H1 (cell line): Measurements from ENCODE around the gene S100P. TPM values are rescaled to one million over a fixed set of nuclear protein-coding genes. Genes with fewer than 3 reads are reported as not detected.

Source experiments
- CTCF ChIA-PET: fragments of 300-600 bp; sonication (Branson Sonifier 250); formaldehyde crosslinking; loops from one replicate; lab custom pipeline; 2021; ENCODE audit not compliant: partially characterized antibody; lab: Charles Lee
- POLR2A ChIA-PET: fragments of 300-600 bp; sonication (Branson Sonifier 250); formaldehyde crosslinking; loops from one replicate; lab custom pipeline; 2021; ENCODE audit warnings: inconsistent platforms; ENCODE audit not compliant: partially characterized antibody; lab: Charles Lee
- DNase-seq, 2 experiments: peaks; one replicate each; pipeline versions ENCODE4 v3.0.0 to v3.0.0-alpha.2; 2010 to 2022; ENCODE audit warnings: low spot score in 2 of 2, low read depth in 1 of 2, mixed read lengths in 1 of 2
- FAIRE-seq: peaks from 2 replicates; lab custom pipeline; 2011; peaks lifted over from hg19 to GRCh38; lab: Jason Lieb, UNC
- H2AFZ ChIP-seq: 2 replicates; pipeline ENCODE4 v1.8.1; 2012; ENCODE audit warnings: low read length, inconsistent platforms
- H2AK5ac ChIP-seq: 2 replicates; pipeline ENCODE4 v1.6.1; 2013; ENCODE audit warnings: low read depth, low read length
- H2BK120ac ChIP-seq: replicated peaks from 2 replicates; pipeline ENCODE3; 2013; ENCODE audit warnings: low read depth, low read length, inconsistent platforms
- H2BK12ac ChIP-seq: 2 replicates; pipeline ENCODE4 v1.6.1; 2013; ENCODE audit warnings: low read depth, low read length
- H2BK15ac ChIP-seq: 2 replicates; pipeline ENCODE4 v1.6.1; 2013; ENCODE audit warnings: low read length
- H2BK20ac ChIP-seq: 2 replicates; pipeline ENCODE4 v1.6.1; 2013; ENCODE audit warnings: low read length
- H2BK5ac ChIP-seq: 2 replicates; pipeline ENCODE4 v1.6.1; 2013; ENCODE audit warnings: low read depth, low read length
- H3K14ac ChIP-seq: 2 replicates; pipeline ENCODE4 v1.6.1; 2013; ENCODE audit warnings: inconsistent platforms; ENCODE audit not compliant: insufficient read length
- H3K18ac ChIP-seq: 2 replicates; pipeline ENCODE4 v1.6.1; 2013; ENCODE audit warnings: low read length; ENCODE audit errors: extremely low read depth
- H3K23ac ChIP-seq: 2 replicates; pipeline ENCODE4 v1.6.1; 2013; ENCODE audit warnings: inconsistent platforms; ENCODE audit not compliant: insufficient read length
- H3K23me2 ChIP-seq: 2 replicates; pipeline ENCODE4 v1.6.1; 2013; ENCODE audit warnings: low read depth, low read length
- H3K27ac ChIP-seq: 2 replicates; pipeline ENCODE4 v1.6.1; 2011; ENCODE audit warnings: low read depth, low read length, inconsistent platforms
- H3K27me3 ChIP-seq, 4 experiments: replicated peaks in 1 of 4; 1 replicate in 1 of 4; 2 replicates in 3 of 4; pipeline versions ENCODE4 v1.6.1 to v1.8.1; 2011 to 2013; ENCODE audit warnings: low read length in 3 of 4, mild to moderate bottlenecking in 3 of 4, inconsistent platforms in 2 of 4, mixed read lengths in 2 of 4, moderate library complexity in 1 of 4; ENCODE audit not compliant: control insufficient read depth in 3 of 4, insufficient read depth in 3 of 4; ENCODE audit errors: extremely low read depth in 1 of 4
- H3K36me3 ChIP-seq, 4 experiments: 2 replicates each; pipeline versions ENCODE4 v1.6.1 to v1.8.1; 2011 to 2013; ENCODE audit warnings: mild to moderate bottlenecking in 4 of 4, low read length in 3 of 4, moderate library complexity in 2 of 4, control low read depth in 1 of 4, inconsistent platforms in 1 of 4; ENCODE audit not compliant: insufficient read depth in 4 of 4, control insufficient read depth in 2 of 4
- H3K4ac ChIP-seq: replicated peaks from 2 replicates; pipeline ENCODE3; 2013; ENCODE audit warnings: low read length, low read depth, mixed read lengths, inconsistent platforms; ENCODE audit not compliant: insufficient read length
- H3K4me1 ChIP-seq, 4 experiments: replicated peaks in 1 of 4; 1 replicate in 1 of 4; 2 replicates in 3 of 4; pipeline versions ENCODE4 v1.6.1 to v1.8.1; 2011 to 2013; ENCODE audit warnings: low read length in 3 of 4, inconsistent platforms in 2 of 4, mixed read lengths in 1 of 4; ENCODE audit not compliant: insufficient read depth in 4 of 4, control insufficient read depth in 3 of 4
- H3K4me2 ChIP-seq, 2 experiments: 2 replicates each; pipeline versions ENCODE4 v1.6.1 to v1.8.1; 2011 to 2013; ENCODE audit warnings: low read depth in 2 of 2, low read length in 2 of 2, control low read depth in 1 of 2, inconsistent platforms in 1 of 2, mild to moderate bottlenecking in 1 of 2; ENCODE audit not compliant: insufficient read depth in 1 of 2
- H3K4me3 ChIP-seq, 4 experiments: fragments of 200-600, 300-600 bp in 1 of 4; sonication (generic), shearing (Covaris generic), sonication (Bioruptor Twin) in 1 of 4; 2 replicates each; pipeline versions ENCODE4 v1.5.1 to v1.8.1; 2011 to 2016; ENCODE audit warnings: low read length in 4 of 4, low read depth in 3 of 4, control low read depth in 2 of 4, inconsistent platforms in 2 of 4, mild to moderate bottlenecking in 2 of 4, mixed read lengths in 1 of 4, moderate library complexity in 1 of 4; ENCODE audit not compliant: insufficient read depth in 2 of 4; ENCODE audit errors: extremely low read depth in 1 of 4
- H3K56ac ChIP-seq: replicated peaks from 2 replicates; pipeline ENCODE3; 2013; ENCODE audit warnings: low read depth, mild to moderate bottlenecking, mixed read lengths, low read length, inconsistent platforms; ENCODE audit not compliant: insufficient read length
- H3K79me1 ChIP-seq: 2 replicates; pipeline ENCODE4 v1.6.1; 2013; ENCODE audit warnings: low read depth, low read length, control low read depth
- H3K79me2 ChIP-seq, 2 experiments: 2 replicates each; pipeline versions ENCODE4 v1.6.1 to v1.8.1; 2012 to 2013; ENCODE audit warnings: low read length in 2 of 2, mild to moderate bottlenecking in 2 of 2, inconsistent platforms in 1 of 2; ENCODE audit not compliant: insufficient read depth in 2 of 2, control insufficient read depth in 1 of 2
- H3K9ac ChIP-seq, 4 experiments: replicated peaks in 1 of 4; 1 replicate in 1 of 4; 2 replicates in 3 of 4; pipeline versions ENCODE4 v1.6.1 to v1.8.1; 2011 to 2013; ENCODE audit warnings: low read depth in 3 of 4, low read length in 3 of 4, control low read depth in 2 of 4, mild to moderate bottlenecking in 2 of 4, moderate library complexity in 2 of 4, inconsistent platforms in 1 of 4; ENCODE audit errors: extremely low read depth in 1 of 4
- H3K9me3 ChIP-seq, 2 experiments: 2 replicates each; pipeline versions ENCODE4 v1.6.1 to v1.8.1; 2012 to 2013; ENCODE audit warnings: mild to moderate bottlenecking in 2 of 2, moderate library complexity in 2 of 2, control low read depth in 1 of 2, inconsistent platforms in 1 of 2, low read depth in 1 of 2, low read length in 1 of 2, mixed read lengths in 1 of 2; ENCODE audit not compliant: insufficient read depth in 2 of 2
- H4K20me1 ChIP-seq, 2 experiments: replicated peaks in 1 of 2; 2 replicates each; pipeline versions ENCODE3 to v1.8.1; 2011 to 2013; ENCODE audit warnings: inconsistent platforms in 2 of 2, low read length in 2 of 2, mild to moderate bottlenecking in 1 of 2; ENCODE audit not compliant: insufficient read depth in 2 of 2, control insufficient read depth in 1 of 2
- H4K5ac ChIP-seq: 2 replicates; pipeline ENCODE4 v1.6.1; 2013; ENCODE audit warnings: low read length, low read depth, mixed read lengths, inconsistent platforms; ENCODE audit not compliant: insufficient read length
- H4K8ac ChIP-seq: 2 replicates; pipeline ENCODE4 v1.8.0; 2013; ENCODE audit warnings: mild to moderate bottlenecking, moderate library complexity, low read length, inconsistent platforms; ENCODE audit not compliant: insufficient read depth; ENCODE audit errors: extremely low read depth
- H4K91ac ChIP-seq: replicated peaks from 2 replicates; pipeline ENCODE3; 2013; ENCODE audit warnings: low read length, mixed read lengths, inconsistent platforms; ENCODE audit not compliant: insufficient read length
- CHD2 ChIP-seq: IDR thresholded peaks from 2 replicates; pipeline ENCODE4 v1.6.1; 2012; ENCODE audit warnings: low read length, improper control_type of control experiment
- HDAC2 ChIP-seq, 2 experiments: fragments of 300-600 bp in 1 of 2; sonication (generic) in 1 of 2; IDR thresholded peaks; 2 replicates each; pipeline ENCODE4 v1.6.1; 2011 to 2012; ENCODE audit warnings: low read depth in 2 of 2, low read length in 2 of 2, mild to moderate bottlenecking in 2 of 2, moderate library complexity in 2 of 2, borderline replicate concordance in 1 of 2, inconsistent platforms in 1 of 2
- KDM1A ChIP-seq: fragments of 200-600, 300-600 bp; sonication (generic); IDR thresholded peaks from 2 replicates; pipeline ENCODE4 v1.7.1; 2016; ENCODE audit warnings: mild to moderate bottlenecking, low read length, borderline replicate concordance
- MAFK ChIP-seq: IDR thresholded peaks from 2 replicates; pipeline ENCODE4 v1.6.1; 2012; ENCODE audit warnings: low read depth, mild to moderate bottlenecking, improper control_type of control experiment, low read length
- RAD21 ChIP-seq, 2 experiments: IDR thresholded peaks in 1 of 2; conservative IDR thresholded peaks in 1 of 2; 2 replicates each; pipeline ENCODE4 v1.6.1; 2011; ENCODE audit warnings: low read depth in 2 of 2, low read length in 2 of 2, improper control_type of control experiment in 1 of 2, inconsistent platforms in 1 of 2, mild to moderate bottlenecking in 1 of 2, moderate library complexity in 1 of 2
- RNF2 ChIP-seq: fragments of 200-900, 300-1000 bp; sonication (generic); IDR thresholded peaks from 2 replicates; pipeline ENCODE4 v1.7.1; 2016; ENCODE audit warnings: borderline replicate concordance, low read depth, mild to moderate bottlenecking, antibody characterized with exemption, low read length; ENCODE audit not compliant: poor library complexity, severe bottlenecking; ENCODE audit errors: missing control alignments
- WGBS, 2 experiments: shearing (Covaris generic) in 1 of 2; methylation state at CpG; one replicate each; pipeline versions ENCODE4 v1.1.6 to v1.1.7; 2013 to 2015; ENCODE audit warnings: low lambda C conversion rate in 2 of 2, mixed read lengths in 2 of 2, inconsistent platforms in 1 of 2, low coverage in 1 of 2, missing lambda C conversion rate in 1 of 2; ENCODE audit not compliant: insufficient replicate concordance in 2 of 2, insufficient coverage in 1 of 2, insufficient read length in 1 of 2; ENCODE audit errors: extremely low coverage in 1 of 2, missing lambda C conversion rate in 1 of 2; 5-methylcytosine and 5-hydroxymethylcytosine counted together
- polyA plus RNA-seq, 7 experiments: library from polyadenylated mRNA; depleted of rRNA in 3 of 7; stranded (reverse) in 5 of 7; unstranded in 2 of 7; fragments of >200 nt in 5 of 7; fragments of 200-250 nt in 2 of 7; gene quantifications; 1 replicate in 5 of 7; 2 replicates in 1 of 7; 4 replicates in 1 of 7; pipeline versions ENCODE4 v1.2.1 to v1.2.3, GENCODE V29; 2011 to 2013; ENCODE audit warnings: missing spikeins in 2 of 7, mixed read lengths in 2 of 7
- total RNA-seq: library from RNA; stranded (reverse); fragmentation: NEBNext Ultra II Directional; extraction: Animal tissue kit (Norgen Biotek cat#: 25700); gene quantifications from 2 replicates; pipeline ENCODE4 v1.2.1, GENCODE V29; 2021

S100P gene
- total and polyA plus RNA-seq, 2 of the 8 experiments (the other 6 are each of a cell fraction or from before 2014, with no cell fraction given): not detected

DNA sequence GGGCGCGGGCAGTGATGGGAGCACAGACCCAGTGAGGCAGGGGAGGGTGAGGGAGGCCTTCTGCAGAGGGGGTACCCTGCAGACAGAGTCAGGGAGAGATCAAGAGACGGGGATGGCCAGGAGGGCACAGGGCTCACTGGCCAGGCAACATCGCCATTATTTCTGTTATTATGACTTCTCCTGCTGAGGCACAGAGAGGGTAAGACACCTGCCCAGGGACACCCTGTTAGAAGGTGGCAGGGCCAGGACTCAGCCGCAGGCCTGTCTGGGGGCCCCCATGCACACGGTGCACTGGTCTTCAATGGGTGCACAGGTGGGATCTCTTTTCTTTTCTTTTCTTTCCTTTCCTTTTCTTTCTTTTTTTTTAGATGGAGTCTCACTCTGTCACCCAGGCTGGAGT is 38.1 kb downstream of the S100P start:
- Histone ChIP-seq H2AK5ac (no peak overlapping the region), H3K79me2 (no peaks in the 10 kb centered on the region), H2AFZ (no peak overlapping the region), H3K27me3 (no peaks in the 10 kb centered on the region), H4K5ac (no peak overlapping the region), H2BK12ac (no peak overlapping the region), H4K91ac (no peak overlapping the region), H2BK120ac (no peak overlapping the region), H3K4me1 (peaks cover 0 to 13% (median 6%) of the 10 kb centered on the region in 4 experiments; a peak in 4 of 7 replicates), H3K14ac (no peak overlapping the region), H4K20me1 (no peaks in the 10 kb centered on the region), H3K36me3 (no peaks in the 10 kb centered on the region), H2BK15ac (no peak overlapping the region), H3K23me2 (no peaks in the 10 kb centered on the region), H3K9me3 (no peaks in the 10 kb centered on the region), H3K56ac (no peak overlapping the region), H2BK20ac (no peak overlapping the region), H4K8ac (no peak overlapping the region), H3K4ac (no peak overlapping the region), H2BK5ac (no peak overlapping the region), H3K4me2 (no peak overlapping the region), H3K23ac (no peak overlapping the region), H3K18ac (no peak overlapping the region), H3K9ac (no peak overlapping the region), H3K4me3 (no peak overlapping the region), H3K79me1 (no peaks in the 10 kb centered on the region), H3K27ac (no peak overlapping the region)
- FAIRE-seq (no peak), DNase-seq (no peak)
- WGBS, 2 experiments: 81% methylated on average over 6 of the region's 6 CpGs; no CpG with 5 or more reads in 1 of the 2 experiments
- CTCF ChIA-PET: interaction anchor here (1.4 to 3.9 kb wide), 2 partner anchors 12 to 142 kb away, joined by 10 to 20 read pairs; no protein-coding TSS in a partner anchor
- POLR2A ChIA-PET: no interaction called here
- TF ChIP-seq RNF2 (no peak), MAFK (no peak), RAD21 (IDR thresholded peaks at IDR 0.05 in 1 of 2, conservative IDR thresholded peaks at IDR 0.05 in 1 of 2; ENCODE audit: low read depth in 2 of 2, low read length in 2 of 2) (no peak), CHD2 (no peak), KDM1A (no peak), HDAC2 (IDR thresholded peaks at IDR 0.05; ENCODE audit: borderline replicate concordance in 1 of 2, low read depth in 2 of 2, low read length in 2 of 2) (no peak)
